ENCODE results near the gene MEIS1.

DNA sequence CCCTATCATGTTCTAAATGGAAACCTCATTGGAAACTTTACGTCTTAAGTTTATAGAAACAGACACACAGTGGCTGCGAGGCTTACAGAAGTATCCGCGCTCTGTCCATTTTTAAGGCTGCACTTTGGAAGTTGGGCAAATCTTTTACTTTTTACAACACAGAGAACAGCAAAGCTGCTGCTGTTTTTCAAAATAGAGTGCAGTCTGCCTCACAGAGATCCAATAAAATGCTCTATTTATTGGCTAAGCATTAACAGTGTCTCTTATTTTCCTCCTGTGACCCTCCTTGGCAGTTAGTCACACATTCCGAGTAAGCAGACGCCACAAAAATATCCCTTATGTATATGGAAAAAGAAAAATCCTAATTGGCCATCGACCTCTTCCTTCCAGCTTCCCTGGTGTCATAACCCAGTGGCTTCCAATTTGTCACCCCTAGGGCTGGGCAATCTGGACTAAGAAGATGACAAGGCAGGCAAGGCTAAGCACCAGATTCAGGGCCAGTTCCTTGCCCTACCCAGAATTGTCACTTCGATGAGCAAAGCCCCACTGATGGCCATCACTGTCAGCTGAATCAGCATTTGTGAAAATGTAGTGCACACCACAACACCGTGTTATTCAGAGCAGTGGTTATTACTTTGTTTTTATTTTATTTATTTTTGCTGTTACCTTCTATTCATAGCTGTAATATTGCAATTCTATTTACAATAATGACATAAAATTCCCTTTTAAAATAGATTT, 47.7 kb upstream of the MEIS1 start:
- TF ChIP-seq, protein P1, sequence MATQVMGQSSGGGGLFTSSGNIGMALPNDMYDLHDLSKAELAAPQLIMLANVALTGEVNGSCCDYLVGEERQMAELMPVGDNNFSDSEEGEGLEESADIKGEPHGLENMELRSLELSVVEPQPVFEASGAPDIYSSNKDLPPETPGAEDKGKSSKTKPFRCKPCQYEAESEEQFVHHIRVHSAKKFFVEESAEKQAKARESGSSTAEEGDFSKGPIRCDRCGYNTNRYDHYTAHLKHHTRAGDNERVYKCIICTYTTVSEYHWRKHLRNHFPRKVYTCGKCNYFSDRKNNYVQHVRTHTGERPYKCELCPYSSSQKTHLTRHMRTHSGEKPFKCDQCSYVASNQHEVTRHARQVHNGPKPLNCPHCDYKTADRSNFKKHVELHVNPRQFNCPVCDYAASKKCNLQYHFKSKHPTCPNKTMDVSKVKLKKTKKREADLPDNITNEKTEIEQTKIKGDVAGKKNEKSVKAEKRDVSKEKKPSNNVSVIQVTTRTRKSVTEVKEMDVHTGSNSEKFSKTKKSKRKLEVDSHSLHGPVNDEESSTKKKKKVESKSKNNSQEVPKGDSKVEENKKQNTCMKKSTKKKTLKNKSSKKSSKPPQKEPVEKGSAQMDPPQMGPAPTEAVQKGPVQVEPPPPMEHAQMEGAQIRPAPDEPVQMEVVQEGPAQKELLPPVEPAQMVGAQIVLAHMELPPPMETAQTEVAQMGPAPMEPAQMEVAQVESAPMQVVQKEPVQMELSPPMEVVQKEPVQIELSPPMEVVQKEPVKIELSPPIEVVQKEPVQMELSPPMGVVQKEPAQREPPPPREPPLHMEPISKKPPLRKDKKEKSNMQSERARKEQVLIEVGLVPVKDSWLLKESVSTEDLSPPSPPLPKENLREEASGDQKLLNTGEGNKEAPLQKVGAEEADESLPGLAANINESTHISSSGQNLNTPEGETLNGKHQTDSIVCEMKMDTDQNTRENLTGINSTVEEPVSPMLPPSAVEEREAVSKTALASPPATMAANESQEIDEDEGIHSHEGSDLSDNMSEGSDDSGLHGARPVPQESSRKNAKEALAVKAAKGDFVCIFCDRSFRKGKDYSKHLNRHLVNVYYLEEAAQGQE (IDR thresholded peaks at IDR 0.05; ENCODE audit: insufficient read depth in 1 of 2, low read depth in 2 of 2, low read length in 2 of 2): no peak
- TF ChIP-seq SIN3A (IDR thresholded peaks at IDR 0.05; ENCODE audit: borderline replicate concordance, insufficient read depth, low read length): no peak
- no peak for TF ChIP-seq POLR2AphosphoS5 (IDR thresholded peaks at IDR 0.05; ENCODE audit: low read depth, low read length)
- no peak for TF ChIP-seq TAF1 (IDR thresholded peaks at IDR 0.05; ENCODE audit: borderline replicate concordance, insufficient read depth, low read length)
- TF ChIP-seq FOXP2 (optimal IDR thresholded peaks at IDR 0.05; ENCODE audit: borderline replicate concordance, extremely low read depth, extremely low read length, insufficient read depth): no peak

Data from PFSK-1 (cell line).